ENCODE data around the gene ERCC3.

Gene ERCC3

DNA sequence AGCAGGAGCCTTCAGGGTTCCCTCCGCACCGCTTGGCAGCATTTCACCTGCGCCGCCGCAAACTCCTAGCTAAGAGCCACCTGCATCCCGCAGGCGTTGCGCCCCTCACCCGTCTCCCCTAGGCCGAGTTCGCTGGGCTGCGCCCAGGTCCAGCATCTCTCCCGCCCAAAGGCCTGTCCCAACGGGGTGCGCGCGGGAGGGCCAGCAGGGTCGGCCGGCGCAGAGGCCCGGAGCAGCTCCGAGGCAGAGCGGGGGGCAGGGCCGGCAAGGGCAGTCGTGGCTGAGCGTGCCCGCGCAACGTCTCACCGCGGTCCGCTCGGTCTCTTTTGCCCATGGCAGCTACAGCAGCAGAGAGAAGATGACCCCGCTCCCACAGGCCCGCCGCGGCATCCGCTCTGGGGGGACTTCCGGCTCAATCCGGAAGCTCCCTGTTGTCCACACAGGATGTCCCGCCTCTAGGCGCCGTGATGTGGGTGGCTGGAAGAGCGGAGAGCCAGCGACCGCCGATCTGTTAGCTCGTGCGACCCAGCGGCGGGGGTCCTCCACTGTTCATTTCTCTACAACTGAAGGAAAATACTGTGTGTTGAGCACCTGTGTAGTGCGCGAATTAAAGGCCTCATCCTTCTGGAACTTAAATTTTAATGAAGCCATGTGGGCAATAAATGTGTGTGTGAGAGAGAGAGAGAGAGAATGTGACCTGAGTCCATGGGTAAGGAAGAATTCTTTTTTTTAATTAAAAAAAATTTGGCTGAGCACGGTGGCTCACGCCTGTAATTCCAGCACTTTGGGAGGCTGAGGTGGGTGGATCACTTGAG lies at the start of gene ERCC3:
TSS of gene ERCC3 (minus strand) at position 397 of the 815 bp plus-strand sequence. CDS start at position 334, 63 bp downstream.
- peak; percentile 90 for DNase-seq

DNA sequence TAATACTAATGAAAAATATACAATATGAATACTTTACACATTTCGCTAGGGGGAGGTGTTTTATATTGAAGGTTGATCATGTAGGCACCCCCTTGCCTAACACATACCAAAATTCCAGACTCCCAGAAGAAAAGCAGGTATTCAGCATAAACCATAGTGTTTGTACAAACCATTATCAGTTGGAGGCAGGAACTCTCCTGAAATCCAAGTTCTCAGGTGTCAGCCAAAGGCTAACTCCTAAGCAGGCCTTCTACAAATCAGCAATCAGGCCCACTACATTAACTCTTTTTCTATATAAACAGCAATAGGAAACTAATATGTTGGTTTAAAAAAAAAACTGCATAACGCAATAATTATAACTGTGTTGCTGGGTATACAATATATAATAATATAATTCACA lies 49.3 kb upstream of the ERCC3 start:
- DNase-seq, result no peak

DNA sequence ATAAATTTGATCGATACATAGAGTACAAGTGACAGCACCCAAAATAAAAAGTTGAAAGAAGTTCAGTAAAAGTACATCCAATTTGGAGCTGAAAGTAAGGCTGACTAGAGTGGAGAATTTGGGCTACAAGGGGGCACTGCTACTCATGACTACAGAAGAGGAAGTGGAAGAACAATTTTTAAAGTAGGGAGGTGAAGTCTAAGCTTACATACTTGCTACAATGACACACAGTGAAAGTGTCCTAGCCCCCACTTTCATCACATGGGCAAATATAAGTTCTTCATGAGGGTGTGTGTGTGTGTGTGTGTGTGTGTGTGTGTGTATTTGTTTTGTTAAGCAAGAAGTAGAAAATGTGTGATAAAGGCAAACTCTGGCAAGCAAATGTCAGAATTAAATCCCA lies 48.2 kb upstream of the ERCC3 start:
- DNase-seq, result no peak

- no peak for DNase-seq
These were observed 38.4 kb upstream of the ERCC3 start for GRCh38 chr2:127332335-127332734.

- DNase-seq, result no peak
These were observed 36.8 kb upstream of the ERCC3 start for GRCh38 chr2:127330753-127331152.

DNA sequence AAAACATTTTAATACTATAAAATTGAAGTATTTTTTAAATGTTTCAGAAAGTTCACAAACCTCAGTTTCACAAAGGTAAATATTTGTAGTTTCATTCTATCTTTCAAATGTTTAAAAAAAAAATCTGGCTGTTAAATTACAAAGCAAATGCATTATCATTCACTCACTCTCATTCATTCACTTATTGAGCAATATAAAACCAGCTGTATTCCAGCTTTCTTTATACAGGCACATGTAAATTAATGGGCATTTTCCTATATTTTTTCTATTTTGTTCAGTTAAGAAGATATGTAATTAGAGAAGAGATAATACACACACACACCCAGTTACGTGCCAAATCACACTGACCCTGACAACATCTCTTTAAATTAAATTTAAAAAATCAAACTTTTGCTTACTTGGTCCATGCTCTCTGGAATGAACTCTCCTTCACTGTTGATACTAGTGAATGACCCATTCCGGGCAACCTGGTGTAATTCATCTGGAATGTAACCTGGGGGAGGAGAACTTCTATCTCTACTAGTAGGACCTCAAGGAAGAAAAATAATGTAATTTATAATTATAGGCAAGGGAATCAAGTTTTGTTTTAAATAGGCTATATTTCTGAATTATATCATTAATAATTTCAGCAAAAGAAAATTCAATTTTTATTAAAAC lies 32.5 kb upstream of the ERCC3 start:
- no peak for DNase-seq

DNA sequence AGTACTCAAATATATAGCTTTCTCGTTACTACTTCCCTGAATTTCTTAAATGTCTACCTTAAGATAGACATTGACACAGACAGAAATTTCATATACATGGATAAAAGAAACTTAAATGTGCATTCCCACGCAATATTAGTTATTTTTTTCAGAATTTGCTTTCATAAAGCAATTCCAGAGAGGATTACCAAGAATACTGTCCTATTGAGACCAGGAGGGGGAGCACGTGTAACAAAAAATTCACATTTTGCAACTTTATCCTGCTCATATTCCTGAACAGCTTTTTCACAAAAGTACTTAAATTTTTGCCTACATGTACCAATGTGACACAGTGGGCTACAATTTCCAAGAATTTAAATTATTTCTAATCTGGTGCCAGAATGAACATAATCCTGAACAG lies 30.7 kb upstream of the ERCC3 start:
- no peak for DNase-seq

GRCh38 chr2:127321303-127321702 lies 27.4 kb upstream of the ERCC3 start:
- DNase-seq, result no peak

DNA sequence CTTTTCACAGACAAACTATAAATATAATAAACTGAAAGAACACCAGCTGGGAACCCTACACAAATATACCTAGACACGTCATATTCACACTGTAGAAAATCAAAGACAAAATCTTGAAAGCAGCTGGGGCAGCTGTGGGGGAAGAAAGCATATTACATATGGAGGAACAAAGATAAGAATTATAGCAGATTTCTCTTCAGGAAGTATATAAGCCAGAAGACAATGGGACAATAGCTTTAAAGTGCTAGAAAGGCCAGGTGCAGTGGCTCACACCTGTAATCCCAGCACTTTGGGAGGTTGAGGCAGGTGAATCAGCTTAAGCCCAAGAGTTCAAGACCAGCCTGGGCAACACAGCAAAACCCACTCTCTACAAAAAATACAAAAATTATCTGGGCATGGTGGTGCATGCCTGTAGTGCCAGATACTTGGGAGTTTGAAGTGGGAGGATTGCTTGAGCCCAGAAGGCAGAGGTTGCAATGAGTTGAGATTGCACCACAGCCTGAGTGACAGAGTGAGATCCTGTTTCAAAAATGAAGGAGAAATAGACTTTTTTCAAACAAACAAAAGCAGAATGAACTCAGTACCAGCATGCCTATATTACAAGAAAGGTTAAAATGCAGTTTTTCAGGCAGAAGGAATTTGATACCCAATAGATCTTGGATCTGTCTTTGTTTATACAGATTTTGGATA lies 26.8 kb upstream of the ERCC3 start:
- no peak for DNase-seq

DNA sequence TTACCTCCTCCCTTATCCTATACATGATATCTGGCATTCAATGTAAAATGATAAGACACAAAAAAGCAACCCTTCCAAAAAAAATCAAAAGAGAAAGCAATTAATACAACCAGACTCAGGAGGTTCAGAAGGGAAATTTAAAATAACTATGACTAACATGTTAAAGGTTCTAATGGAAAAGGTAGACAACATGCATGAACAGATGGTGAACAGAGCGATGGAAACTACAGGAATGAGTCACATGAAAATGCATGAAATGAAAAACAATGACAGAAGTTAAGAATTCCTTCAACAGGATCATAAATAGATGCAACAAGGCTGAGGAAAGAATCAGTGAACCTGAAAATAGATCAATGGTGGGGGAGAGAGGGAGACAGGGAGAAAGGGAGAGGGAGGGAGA lies 26.1 kb upstream of the ERCC3 start:
- no peak for DNase-seq

- no peak for DNase-seq
These were observed 20.4 kb upstream of the ERCC3 start for GRCh38 chr2:127314193-127314988.

GRCh38 chr2:127313406-127313805 lies 19.5 kb upstream of the ERCC3 start:
- DNase-seq, result no peak

GRCh38 chr2:127310980-127311379 lies 17.0 kb upstream of the ERCC3 start:
- no peak for DNase-seq

GRCh38 chr2:127309468-127309867 lies 15.5 kb upstream of the ERCC3 start:
- no peak for DNase-seq

GRCh38 chr2:127308586-127309138 lies 14.7 kb upstream of the ERCC3 start:
- no peak for DNase-seq

GRCh38 chr2:127305990-127306585 lies 12.1 kb upstream of the ERCC3 start:
- no peak for DNase-seq

GRCh38 chr2:127302168-127302567 lies 8.2 kb upstream of the ERCC3 start:
- DNase-seq, result no peak

- peak; percentile 62 for DNase-seq
These were observed 577 bp downstream of the ERCC3 start for GRCh38 chr2:127293386-127293747.

DNA sequence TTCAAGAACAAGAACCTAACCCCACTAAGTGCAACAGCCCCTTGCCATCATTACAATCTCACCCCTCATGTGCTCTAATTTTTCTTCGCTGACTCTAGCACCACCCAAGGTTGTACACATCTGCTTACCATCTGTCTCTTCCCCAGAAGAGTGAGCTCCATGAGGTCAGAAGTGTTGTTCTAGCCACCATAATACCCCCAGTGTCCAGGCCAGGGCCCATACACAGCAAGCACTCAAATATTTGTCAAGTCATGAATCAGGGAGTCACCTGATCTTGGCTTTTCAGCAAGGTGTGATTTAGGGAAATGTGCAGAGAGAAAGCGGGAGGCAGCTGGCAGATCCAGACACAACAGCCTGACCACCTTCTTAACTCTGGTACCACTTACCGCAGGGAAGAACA lies 5.7 kb downstream of the ERCC3 start:
- no peak for DNase-seq

DNA sequence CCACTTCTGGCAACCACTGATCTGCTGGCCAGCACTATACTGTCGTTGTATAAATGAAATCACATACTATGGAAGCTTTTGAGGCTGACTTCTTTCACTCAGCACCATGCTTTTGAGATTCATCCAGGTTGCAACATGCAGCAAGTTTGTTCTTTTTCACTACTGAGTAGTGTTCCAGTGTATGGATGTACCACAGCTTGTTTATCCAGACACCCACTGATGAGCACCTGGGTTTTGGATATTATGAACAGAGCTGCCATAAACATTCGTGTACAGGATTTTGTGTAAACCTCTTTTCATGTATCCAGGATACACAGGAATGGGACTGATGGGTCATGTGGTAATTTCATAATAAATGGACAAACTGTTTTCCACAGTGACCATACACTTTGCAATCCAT lies 10.7 kb downstream of the ERCC3 start:
- no peak for DNase-seq

DNA sequence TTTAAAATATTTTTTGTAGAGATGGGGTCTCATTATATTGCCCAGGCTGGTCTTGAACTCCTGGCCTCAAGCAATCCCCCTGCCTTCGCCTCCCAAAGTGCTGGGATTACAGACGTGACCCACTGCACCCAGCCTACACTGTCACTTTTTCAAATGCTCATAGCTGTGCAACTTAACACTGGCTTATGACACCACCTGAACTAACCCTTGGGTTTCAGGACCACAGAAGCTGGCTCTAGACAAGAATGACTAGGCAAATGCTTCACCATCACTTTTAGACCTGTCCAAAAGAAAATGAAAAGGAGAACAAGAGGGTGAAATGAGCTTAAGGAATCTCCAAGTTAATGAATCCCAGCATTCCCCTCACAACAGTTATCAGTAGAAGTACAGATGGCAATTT lies 13.3 kb downstream of the ERCC3 start:
- no peak for DNase-seq

DNA sequence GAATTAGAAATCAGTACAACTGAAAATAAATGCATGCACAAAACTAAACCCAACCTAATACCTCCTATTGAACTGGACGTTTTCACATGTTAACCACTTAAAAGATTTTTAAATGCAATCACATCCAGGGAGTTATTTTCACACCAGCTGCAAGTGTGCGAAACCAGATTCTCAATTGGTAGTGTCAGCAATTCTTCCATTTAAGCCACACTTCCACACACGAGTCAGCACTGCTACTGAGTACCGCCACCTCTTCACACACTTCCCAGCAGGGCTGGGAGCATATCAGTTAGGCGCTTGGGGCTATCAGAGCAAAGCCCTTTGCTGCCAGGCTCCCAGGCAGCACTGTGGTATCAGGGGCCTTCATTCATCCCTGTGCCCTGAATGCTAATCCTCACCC lies 14.2 kb downstream of the ERCC3 start:
- no peak for DNase-seq

All from activated CD8-positive, alpha-beta memory T cell treated with anti-CD3 and anti-CD28 coated beads, Interleukin-2, amount 50 U/mL, for 48 hours (primary cell).